Purkinje cell (primary cell): Measurements from ENCODE around the gene ALOX12. TPM values are rescaled to one million over a fixed set of nuclear protein-coding genes. Genes with fewer than 3 reads are reported as not detected.

Experiments used
- polyA plus RNA-seq: library from polyadenylated mRNA; unstranded; fragments of >200 nt; fragmentation: Nextera tagmentation; gene quantifications from 2 replicates; pipeline ENCODE4 v1.2.1, GENCODE V29; 2014

ALOX12 gene, protein sequence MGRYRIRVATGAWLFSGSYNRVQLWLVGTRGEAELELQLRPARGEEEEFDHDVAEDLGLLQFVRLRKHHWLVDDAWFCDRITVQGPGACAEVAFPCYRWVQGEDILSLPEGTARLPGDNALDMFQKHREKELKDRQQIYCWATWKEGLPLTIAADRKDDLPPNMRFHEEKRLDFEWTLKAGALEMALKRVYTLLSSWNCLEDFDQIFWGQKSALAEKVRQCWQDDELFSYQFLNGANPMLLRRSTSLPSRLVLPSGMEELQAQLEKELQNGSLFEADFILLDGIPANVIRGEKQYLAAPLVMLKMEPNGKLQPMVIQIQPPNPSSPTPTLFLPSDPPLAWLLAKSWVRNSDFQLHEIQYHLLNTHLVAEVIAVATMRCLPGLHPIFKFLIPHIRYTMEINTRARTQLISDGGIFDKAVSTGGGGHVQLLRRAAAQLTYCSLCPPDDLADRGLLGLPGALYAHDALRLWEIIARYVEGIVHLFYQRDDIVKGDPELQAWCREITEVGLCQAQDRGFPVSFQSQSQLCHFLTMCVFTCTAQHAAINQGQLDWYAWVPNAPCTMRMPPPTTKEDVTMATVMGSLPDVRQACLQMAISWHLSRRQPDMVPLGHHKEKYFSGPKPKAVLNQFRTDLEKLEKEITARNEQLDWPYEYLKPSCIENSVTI
- polyA plus RNA-seq, result 0.82 and 1.0 TPM in 2 replicates

DNA sequence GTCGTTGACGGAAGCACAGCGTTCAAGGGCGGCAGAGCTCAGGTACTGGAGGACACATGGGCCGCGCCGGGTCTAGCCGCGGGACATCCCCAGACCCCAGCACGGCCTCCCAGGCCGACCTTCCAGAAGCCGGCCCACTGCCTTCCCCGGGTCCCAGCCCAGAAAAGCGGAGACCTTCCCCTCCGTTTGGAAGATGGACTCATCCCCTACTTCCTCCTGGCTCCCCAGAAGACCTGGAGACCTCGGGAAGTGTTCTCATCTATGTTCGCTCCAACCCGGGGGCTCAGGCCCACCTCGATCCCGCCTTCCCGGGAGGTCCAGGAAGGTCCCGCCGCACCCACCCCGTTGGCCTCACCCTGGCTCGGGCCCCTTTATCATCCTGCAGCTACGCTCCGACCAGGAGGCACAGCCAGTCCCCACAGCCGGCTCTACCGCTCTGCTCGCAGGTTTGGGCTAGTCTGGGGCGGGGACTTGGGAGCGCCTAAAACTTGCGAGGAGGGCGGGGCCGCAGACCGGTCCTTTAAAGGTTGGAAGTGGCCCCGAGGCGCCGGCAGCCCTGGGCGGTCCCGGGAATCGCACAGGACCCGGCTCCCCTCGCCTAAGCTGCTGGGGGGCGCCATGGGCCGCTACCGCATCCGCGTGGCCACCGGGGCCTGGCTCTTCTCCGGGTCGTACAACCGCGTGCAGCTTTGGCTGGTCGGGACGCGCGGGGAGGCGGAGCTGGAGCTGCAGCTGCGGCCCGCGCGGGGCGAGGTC, at the start of gene ALOX12:
ALOX12 (plus strand) TSS at position 550 of the 756 bp plus-strand sequence; CDS start at position 619, 69 bp downstream.

DNA sequence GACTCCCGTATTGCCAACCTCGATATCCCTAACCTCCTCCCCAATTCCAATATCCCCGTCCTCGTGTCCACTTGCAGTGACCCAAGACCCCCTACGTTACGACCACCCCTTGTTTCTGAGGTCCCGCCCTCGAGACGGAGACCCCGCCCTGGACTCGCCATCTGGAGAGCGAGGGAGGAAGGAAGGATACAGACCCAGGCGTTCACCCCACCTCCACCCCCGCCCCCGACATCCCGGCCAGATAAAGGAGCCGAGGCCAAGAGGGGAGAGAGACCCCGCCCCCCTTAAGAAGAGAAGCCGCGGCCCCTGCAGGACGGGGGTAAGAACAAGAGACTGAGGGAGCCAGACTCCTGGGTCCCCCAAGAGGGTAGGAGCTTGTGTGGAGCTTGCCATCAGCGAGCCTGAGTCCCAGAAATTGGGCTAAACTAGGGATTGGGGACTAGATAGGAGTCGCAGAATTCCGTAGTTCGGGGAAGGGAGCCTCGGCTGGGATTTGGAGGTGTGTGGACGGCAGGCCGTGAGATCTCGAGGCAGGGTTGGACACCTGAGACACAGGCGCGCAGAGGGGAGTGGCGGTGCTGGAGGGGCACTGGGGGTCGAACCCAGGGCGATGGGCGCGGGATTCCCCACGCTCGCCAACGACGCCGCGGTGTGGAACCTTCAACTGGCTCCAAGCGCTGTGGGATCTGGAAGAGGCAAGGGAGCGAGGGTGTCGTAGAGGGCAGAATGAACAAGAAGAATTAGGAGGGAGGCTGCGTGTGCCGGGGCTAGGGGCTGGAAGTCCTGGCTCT, 27.1 kb downstream of the ALOX12 start, which contains the start of gene BCL6B:
BCL6B (plus strand) TSS at position 270 of the 791 bp plus-strand sequence. CDS start 622 bp downstream, outside the sequence.

DNA sequence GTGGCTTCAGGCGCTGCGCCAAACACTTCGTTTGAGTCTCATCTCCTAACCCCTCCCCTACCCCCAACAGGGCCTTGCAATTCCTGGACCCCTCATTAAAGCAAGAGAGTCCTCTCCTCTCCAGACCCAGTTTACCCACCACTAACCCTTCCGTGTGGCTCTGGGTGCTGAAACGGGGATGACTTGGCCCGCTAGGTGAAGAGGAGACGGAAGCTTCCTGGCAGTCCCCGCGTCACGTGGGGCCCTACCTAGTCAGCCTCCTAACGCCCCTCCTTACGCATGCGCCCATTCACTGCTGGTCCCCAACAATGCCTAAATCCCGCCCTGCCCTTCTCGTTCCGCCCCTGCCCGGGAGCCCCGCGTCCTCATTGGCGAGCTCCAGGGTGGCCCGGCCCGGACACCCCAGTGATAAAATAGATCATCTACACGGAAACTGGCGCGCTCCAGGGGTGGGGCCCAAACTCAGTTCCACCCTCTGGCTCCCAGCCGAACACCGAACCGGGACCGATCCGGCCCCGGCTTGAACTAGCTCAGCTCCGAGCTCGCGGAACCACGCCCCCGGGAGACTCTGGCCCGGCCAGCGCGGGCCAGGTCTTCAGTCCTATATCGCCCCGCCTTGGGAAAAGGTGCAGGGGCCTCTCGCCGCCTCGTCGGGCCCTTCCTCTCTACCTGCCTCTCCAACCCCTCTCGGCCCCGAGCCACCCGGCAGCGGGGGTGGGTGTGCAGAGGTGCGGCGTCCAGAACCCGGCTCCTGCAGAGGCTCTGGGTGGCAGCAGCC, 39.9 kb downstream of the ALOX12 start, which contains the start of gene SLC16A13:
SLC16A13 (plus strand) TSS at position 425 of the 778 bp plus-strand sequence. CDS start 368 bp downstream, outside the sequence.

DNA sequence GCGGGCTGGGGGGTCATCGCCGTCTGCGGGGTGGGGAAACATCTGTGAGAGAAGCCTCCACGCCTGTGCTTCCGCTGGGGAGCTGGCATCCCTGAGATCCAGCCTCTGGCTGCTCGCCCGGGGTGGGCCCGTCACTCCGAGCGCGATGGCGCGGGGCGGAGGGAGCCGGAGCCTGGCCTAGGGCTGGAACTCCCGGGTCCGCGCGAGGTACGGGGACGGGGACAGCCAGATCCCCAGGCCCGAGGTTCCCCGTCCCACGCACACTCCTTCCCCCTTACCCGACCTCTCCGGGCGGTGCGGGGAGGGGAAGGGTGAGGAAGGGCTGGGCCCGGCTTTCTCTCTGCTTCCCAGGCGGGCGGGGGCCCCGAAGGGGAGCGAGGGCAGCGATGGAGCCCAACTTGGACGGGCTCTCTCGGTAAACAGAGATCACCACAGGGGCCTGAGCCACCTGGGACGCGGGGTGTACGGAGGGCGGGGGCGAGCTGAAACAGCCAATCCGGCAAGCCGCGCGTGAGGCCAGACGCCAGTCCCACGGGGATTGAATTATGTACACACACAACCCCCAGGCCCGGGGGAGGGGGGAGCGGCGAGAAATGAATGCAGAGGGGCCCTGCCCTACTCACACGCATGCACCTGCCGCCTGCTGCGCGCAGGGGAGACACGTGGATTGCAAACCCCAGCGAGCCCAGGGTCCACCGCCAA, 47.8 kb downstream of the ALOX12 start, which contains the start of gene SLC16A11:
SLC16A11 (minus strand) TSS at position 596 of the 702 bp plus-strand sequence; CDS start at position 17, 579 bp downstream.

Other genes starting within 250 kb of the ALOX12 start
- not detected in 2 replicates for gene XAF1, start 240.0 kb upstream of the ALOX12 start, polyA plus RNA-seq
- not detected in 2 replicates for gene FBXO39, start 219.8 kb upstream of the ALOX12 start, polyA plus RNA-seq
- not detected in 2 replicates for gene TEKT1, start 164.3 kb upstream of the ALOX12 start, polyA plus RNA-seq
- gene RNASEK, start 16.6 kb downstream of the ALOX12 start, polyA plus RNA-seq, result 1,120 and 1,190 TPM in 2 replicates
- gene BCL6B, start 27.0 kb downstream of the ALOX12 start, polyA plus RNA-seq, result not detected in 2 replicates
- gene SLC16A13, start 40.0 kb downstream of the ALOX12 start, polyA plus RNA-seq, result not detected in 2 replicates
- not detected in 2 replicates for gene SLC16A11, start 48.0 kb downstream of the ALOX12 start, polyA plus RNA-seq
- gene CLEC10A, start 84.2 kb downstream of the ALOX12 start, polyA plus RNA-seq, result not detected in 2 replicates
- gene ASGR2, start 118.8 kb downstream of the ALOX12 start, polyA plus RNA-seq, result 0.57 and 4.5 TPM in 2 replicates
- 1.7 and 5.0 TPM in 2 replicates for gene ASGR1, start 183.3 kb downstream of the ALOX12 start, polyA plus RNA-seq
- 1.7 and 3.0 TPM in 2 replicates for gene DLG4, start 223.8 kb downstream of the ALOX12 start, polyA plus RNA-seq
- gene ACADVL, start 223.9 kb downstream of the ALOX12 start, polyA plus RNA-seq, result 50.1 and 52.5 TPM in 2 replicates
- 0.91 and 1.8 TPM in 2 replicates for gene DVL2, start 238.5 kb downstream of the ALOX12 start, polyA plus RNA-seq
- 8.9 and 12.1 TPM in 2 replicates for gene PHF23, start 243.4 kb downstream of the ALOX12 start, polyA plus RNA-seq
- 235 and 613 TPM in 2 replicates for gene GABARAP, start 246.4 kb downstream of the ALOX12 start, polyA plus RNA-seq